ENCODE results near the gene ATG7.

- TF ChIP-seq CTCF (conservative IDR thresholded peaks at IDR 0.05) = no peak
- TF ChIP-seq EZH2 (IDR thresholded peaks at IDR 0.05; ENCODE audit: low read depth) = no peak
These were observed 235.5 kb downstream of the ATG7 start for GRCh38 chr3:11507719-11508118.

All from PC-9 (cell line).